Measurements from ENCODE around the gene CDC14A.

Gene CDC14A

GRCh38 chr1:100423832-100424337, 71.6 kb downstream of the CDC14A start:
- Histone ChIP-seq H3K9me3 (no peaks in the 10 kb centered on the region), H3K4me3 (no peak overlapping the region), H3K27ac (no peak overlapping the region), H3K27me3 (no peaks in the 10 kb centered on the region), H3K36me3 (no peaks in the 10 kb centered on the region), H3K4me1 (no peaks in the 10 kb centered on the region)
- DNase-seq: no peak
- intact Hi-C loops (cut with DNase I; ENCODE audit: low total_unique reads): no loop called here
- TF ChIP-seq, protein P1, sequence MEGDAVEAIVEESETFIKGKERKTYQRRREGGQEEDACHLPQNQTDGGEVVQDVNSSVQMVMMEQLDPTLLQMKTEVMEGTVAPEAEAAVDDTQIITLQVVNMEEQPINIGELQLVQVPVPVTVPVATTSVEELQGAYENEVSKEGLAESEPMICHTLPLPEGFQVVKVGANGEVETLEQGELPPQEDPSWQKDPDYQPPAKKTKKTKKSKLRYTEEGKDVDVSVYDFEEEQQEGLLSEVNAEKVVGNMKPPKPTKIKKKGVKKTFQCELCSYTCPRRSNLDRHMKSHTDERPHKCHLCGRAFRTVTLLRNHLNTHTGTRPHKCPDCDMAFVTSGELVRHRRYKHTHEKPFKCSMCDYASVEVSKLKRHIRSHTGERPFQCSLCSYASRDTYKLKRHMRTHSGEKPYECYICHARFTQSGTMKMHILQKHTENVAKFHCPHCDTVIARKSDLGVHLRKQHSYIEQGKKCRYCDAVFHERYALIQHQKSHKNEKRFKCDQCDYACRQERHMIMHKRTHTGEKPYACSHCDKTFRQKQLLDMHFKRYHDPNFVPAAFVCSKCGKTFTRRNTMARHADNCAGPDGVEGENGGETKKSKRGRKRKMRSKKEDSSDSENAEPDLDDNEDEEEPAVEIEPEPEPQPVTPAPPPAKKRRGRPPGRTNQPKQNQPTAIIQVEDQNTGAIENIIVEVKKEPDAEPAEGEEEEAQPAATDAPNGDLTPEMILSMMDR (IDR thresholded peaks at IDR 0.05): no peak

- intact Hi-C loops (cut with DNase I; ENCODE audit: low total_unique reads): no loop called here
- no peaks in the 10 kb centered on the region for H3K4me1 ChIP-seq
These were observed 75.9 kb downstream of the CDC14A start for GRCh38 chr1:100428160-100428559.

GRCh38 chr1:100430325-100430756, 78.0 kb downstream of the CDC14A start:
- Histone ChIP-seq H3K9me3 (no peaks in the 10 kb centered on the region), H3K36me3 (no peaks in the 10 kb centered on the region), H3K27ac (no peak overlapping the region), H3K4me3 (no peak overlapping the region), H3K27me3 (no peaks in the 10 kb centered on the region), H3K4me1 (no peaks in the 10 kb centered on the region)
- TF ChIP-seq, protein P1 (IDR thresholded peaks at IDR 0.05): no peak
- no peak for DNase-seq
- intact Hi-C loops (cut with DNase I; ENCODE audit: low total_unique reads): no loop called here

More at GRCh38 chr1:100428160-100428559, 75.9 kb downstream of the CDC14A start:
- Histone ChIP-seq H3K9me3 (no peaks in the 10 kb centered on the region), H3K27me3 (no peaks in the 10 kb centered on the region), H3K4me3 (no peak overlapping the region), H3K36me3 (no peaks in the 10 kb centered on the region), H3K27ac (no peak overlapping the region)
- DNase-seq: no peak
- TF ChIP-seq, protein P1 (IDR thresholded peaks at IDR 0.05): no peak

DNA sequence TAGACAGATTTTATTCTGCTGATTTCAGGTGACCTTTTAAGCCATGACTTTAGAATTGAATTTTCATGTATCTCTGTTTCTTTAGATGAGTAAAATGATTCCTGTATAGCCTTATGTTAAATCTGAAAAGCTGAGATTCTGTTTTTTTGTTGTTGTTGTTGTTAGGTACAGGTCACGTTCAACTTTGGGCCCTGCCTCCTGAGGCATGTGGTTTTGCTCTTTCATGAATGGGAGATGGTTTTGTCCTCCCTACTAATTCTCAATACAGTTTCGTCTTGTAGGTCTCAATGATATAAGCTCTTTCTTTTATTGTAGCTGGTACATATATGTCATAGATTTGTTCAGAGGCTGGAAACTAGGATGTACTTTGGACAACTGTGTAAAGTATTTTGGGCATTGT, 79.6 kb downstream of the CDC14A start:
- no peak overlapping the region for H3K27ac ChIP-seq
- no peaks in the 10 kb centered on the region for H3K4me1 ChIP-seq
- H3K9me3 ChIP-seq: no peaks in the 10 kb centered on the region
- H3K36me3 ChIP-seq: no peaks in the 10 kb centered on the region
- H3K4me3 ChIP-seq: no peak overlapping the region
- H3K27me3 ChIP-seq: no peaks in the 10 kb centered on the region
- intact Hi-C loops (cut with DNase I; ENCODE audit: low total_unique reads): no loop called here
- DNase-seq: no peak
- TF ChIP-seq, protein P1 (IDR thresholded peaks at IDR 0.05): no peak

DNA sequence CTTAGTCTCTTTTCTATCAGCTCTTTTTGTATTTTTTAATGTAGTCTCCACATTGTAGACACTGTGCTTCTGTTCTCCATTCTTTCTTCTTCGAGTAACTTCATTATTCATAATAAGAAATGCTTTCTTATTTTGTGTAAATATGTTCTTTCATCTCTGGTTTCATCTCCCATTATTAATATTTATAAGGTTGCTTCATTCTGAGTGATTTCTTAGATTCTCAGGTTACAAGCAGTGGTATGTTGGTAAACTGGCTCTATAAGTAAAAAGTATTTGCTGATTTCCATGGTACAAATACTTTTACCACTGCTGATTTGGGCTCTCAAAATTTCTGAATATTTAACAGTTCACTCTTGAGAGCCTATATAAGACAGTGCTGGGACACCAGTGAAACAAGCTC, 81.3 kb downstream of the CDC14A start:
- TF ChIP-seq, protein P1 (IDR thresholded peaks at IDR 0.05): no peak
- intact Hi-C loops (cut with DNase I; ENCODE audit: low total_unique reads): no loop called here

DNA sequence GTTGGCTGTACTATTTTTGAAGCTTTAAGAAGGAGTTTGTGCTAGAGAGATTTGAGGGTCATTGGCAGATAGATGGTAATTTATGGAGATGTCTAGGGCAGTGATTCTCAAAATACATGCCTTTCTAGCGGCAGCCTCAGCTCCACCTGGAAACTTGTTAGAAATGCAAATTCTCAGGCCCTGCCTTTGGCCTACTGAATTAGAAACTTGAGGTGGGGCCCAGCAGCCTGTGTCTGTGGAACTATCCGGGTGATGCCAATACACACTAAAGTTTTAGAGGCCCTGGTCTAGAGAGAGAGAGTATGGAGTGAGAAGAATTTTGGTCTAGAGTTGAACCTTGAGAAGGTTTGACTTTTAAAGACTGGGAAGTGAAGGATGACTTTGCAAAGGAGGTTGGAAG, 82.5 kb downstream of the CDC14A start:
- intact Hi-C loops (cut with DNase I; ENCODE audit: low total_unique reads): no loop called here
- Histone ChIP-seq H3K4me3 (no peak overlapping the region), H3K9me3 (no peaks in the 10 kb centered on the region), H3K27ac (no peak overlapping the region), H3K36me3 (no peaks in the 10 kb centered on the region), H3K4me1 (no peaks in the 10 kb centered on the region), H3K27me3 (no peaks in the 10 kb centered on the region)
- no peak for DNase-seq
- TF ChIP-seq, protein P1 (IDR thresholded peaks at IDR 0.05): no peak

More for the DNA sequence above, 81.3 kb downstream of the CDC14A start:
- Histone ChIP-seq H3K4me1 (no peaks in the 10 kb centered on the region), H3K27me3 (no peaks in the 10 kb centered on the region), H3K27ac (no peak overlapping the region), H3K36me3 (no peaks in the 10 kb centered on the region), H3K4me3 (no peak overlapping the region), H3K9me3 (no peaks in the 10 kb centered on the region)
- DNase-seq: no peak

Measured in tibial artery (tissue), 4 donors.